Right forelimb (tissue), 1 donor: ENCODE measurements around the gene TCF7L1.

ENCODE experiments used
- DNase-seq: peaks from one replicate; pipeline ENCODE4 v3.0.0-alpha.2; 2018

TCF7L1 gene

DNA sequence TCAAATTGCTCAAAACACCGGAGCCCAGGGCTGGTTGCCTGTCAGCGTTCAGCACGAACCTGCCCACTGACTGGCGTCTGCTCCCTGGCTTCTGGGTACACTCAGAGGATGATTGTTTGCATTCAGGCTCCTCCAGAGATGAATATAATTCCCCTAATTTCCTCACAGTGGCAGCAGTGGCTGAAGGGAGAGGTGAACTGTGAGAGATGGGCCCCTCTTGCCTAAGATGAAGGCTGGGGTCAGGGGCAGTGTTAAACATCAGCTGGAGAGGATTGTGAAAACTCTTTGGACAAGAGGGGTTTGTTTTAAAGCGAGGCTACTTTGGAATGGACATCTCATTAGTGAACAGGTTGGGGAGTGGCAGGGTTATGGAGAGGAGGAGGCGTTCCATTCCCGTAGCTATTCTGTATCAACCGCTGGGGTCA is 31.0 kb downstream of the TCF7L1 start:
- no peak for DNase-seq

DNA sequence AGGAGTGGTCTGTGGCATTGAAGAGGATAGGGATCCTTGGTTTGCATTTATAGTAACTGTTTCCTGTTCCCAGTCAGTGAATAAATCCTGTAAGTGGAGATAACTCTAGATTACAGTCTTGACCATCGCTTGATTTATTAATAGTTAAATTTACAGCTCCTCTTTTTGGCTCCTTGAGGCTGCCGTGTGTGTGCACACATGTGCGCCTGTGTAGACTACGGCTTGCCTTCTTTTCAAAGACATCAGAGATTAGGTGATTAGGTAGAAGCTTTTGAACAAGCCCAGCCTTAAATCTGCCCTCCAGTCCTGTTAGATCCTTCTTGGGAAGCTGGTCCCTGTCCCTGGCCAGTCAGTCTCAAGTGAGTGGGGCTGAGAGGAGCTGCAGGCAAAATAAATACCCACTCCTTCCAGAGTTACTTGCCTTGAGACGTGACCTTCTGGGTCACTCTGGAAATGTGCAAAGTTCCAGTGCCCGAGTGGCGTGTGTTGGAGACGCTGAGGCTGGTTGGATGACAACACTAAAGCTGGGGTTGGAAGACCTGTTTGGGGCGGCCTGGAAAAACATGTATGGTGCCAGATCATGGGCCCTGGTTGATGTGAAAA is 32.0 kb downstream of the TCF7L1 start:
- DNase-seq = no peak

DNA sequence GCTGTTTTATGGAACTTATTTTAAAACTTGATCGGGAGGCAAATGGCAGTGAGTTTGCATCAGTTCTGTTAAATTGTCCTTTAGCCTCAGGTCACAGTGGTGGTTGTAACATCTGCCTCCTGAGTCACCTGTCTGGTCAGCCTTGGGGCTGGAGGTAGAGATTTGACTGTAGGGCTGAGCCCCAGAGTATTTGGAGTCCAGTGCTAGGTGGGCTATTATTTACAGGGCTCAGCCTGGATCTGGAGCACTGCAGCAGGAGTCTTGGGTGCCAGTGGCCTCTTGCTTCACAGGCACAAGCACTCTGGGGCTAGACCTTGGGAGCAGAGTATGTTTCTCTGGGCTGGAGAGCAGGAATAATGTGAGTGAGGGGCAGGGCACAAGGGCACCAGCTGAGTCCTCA is 32.8 kb downstream of the TCF7L1 start:
- DNase-seq = no peak

GRCh38 chr2:85167479-85167878 is 34.3 kb downstream of the TCF7L1 start:
- no peak for DNase-seq

GRCh38 chr2:85168942-85169341 is 35.8 kb downstream of the TCF7L1 start:
- no peak for DNase-seq

DNA sequence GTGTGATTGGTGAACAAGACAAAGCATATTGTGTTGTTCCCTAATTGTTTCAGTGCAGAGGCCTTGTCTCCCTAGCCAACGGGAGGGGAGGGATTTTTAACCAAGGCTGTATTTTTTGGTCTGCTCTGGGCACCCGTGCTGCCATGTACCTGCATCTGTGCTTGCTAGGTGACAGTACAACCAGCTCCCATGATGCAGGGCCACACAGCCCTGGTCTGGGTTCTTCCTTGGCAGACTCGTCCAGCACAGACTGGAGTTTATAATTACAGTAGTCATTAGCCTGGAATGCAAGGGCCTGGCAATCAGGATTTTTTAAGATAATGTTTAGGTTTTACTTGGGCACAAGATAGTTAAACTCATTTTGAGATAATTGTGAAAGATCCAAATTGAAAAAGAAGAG is 36.4 kb downstream of the TCF7L1 start:
- no peak for DNase-seq

DNA sequence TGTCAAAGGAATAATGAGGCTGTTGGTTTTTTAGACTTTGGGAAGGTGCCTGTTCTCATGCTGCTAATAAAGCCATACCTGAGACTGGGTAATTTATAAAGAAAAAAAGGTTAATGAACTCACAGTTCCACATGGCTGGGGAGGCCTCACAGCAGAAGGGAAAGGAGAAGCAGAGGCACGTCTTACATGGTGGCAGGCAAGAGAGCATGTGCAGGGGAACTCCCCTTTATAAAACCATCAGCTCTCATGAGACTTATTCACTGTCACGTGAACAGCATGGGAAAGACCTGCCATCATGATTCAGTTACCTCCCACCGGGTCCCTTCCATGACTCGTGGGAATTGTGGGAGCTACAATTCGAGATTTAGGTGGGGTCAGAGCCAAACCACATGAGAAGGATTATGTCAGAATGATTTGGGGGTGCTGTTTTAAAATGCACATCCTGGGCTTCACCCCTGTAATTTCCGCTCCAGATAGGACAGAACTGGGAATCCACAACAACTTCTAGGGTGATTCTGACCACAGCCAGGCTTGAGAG is 37.8 kb downstream of the TCF7L1 start:
- no peak for DNase-seq

DNA sequence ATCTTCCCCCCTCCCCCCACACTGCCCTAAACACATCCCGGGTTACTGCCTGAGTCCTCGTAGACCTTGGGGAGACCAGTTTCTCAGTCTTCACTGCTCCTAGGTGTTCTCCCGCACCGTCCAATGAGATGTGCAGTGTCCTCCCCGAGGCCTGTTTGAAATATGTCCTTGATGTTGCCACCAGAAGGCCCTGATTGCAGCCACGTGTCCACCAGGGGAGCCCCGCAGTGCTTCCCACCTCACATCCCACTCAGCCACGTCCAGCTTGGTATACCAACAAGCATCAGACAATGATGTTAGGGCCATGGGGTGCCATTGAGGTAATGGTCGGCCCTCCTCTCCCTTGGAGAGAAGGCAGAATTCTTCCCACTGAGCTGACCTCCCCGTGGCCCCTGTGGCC is 38.7 kb downstream of the TCF7L1 start:
- no peak for DNase-seq

- no peak for DNase-seq
These were observed 40.7 kb downstream of the TCF7L1 start for GRCh38 chr2:85173909-85174308.

DNA sequence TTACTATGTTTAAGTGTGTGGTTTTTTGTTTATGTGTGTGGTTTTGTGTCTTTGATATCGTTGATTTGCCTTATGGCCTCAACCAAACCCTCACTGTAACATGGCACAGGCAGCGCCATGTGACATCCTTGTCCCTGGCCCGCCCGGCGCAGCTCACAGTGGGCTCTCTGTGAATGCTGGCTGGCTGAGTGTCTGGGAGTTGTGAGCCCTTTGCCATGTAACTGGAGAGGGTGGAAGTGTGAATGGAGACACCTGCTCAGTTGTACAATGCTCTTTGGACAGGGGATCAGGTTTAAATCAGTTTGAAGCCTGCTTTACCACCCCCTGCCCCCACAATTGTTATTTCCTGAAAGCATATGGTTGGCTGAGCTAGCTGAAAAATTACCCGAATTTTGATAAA is 41.8 kb downstream of the TCF7L1 start:
- no peak for DNase-seq

- no peak for DNase-seq
These were observed 42.4 kb downstream of the TCF7L1 start for GRCh38 chr2:85175369-85176299.

GRCh38 chr2:85177031-85177824 is 44.0 kb downstream of the TCF7L1 start:
- DNase-seq = no peak

DNA sequence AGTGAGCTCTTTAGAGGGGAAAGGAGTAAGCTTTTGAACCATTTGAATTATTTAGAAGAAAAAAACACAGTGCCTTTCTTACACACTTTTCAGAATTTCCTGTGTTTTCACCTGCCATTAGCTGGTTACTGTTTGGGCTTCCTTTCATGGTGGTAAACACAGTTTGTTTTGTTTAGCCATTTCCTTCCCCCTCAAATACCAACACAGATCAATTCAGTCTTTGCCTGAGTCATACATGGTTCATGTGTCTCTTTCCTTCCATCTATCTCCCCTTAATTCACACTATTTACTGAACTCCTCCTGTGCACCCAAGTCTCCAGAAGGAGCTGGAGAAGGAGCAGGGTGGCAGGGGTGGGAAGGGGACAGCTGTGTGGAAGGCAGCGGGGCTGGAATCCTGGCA is 45.0 kb downstream of the TCF7L1 start:
- DNase-seq = no peak

GRCh38 chr2:85178980-85179411 is 45.8 kb downstream of the TCF7L1 start:
- DNase-seq = no peak

- DNase-seq = no peak
These were observed 46.3 kb downstream of the TCF7L1 start for GRCh38 chr2:85179541-85179940.

- no peak for DNase-seq
These were observed 47.3 kb downstream of the TCF7L1 start for GRCh38 chr2:85180322-85181133.

GRCh38 chr2:85181134-85181631 is 48.0 kb downstream of the TCF7L1 start:
- DNase-seq = no peak

GRCh38 chr2:85181844-85182456 is 48.8 kb downstream of the TCF7L1 start:
- no peak for DNase-seq

DNA sequence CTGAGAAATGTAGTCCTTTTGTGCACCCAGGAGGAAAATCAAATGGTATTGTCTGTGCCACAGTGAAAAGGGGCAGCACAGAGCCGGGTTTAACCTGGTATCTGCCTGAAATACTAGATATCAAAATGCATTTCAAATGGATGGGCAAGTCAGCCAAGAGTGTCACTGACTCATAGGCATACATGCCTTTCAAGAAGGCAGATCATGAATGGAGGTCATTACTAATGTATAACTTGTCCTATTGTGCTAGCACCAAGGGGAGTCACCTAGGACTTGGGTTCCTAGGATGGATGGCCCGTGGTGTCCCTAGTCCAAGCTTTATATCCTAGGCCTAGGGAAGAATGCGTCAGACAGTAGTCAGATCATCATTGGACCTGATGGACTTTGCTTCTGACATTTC is 49.9 kb downstream of the TCF7L1 start:
- no peak for DNase-seq

DNA sequence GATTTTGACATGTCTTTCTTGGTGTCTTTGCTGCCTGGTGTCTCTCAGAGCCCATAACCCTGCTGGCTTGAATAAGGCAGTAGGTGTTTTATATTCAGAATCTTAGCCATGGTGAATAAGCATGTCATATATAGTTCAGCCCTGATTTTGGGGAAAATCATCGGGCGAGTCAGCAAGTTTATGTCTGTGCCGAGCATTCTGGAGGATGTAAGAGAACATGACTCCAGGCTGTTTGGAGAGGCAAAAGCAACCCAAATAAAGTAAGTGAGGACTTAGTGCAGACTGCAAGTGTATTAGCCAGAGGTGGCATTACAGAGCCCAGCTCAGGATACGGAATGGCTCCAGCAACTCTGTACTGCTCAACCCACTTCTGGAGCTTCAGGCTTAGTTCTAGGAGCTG is 50.3 kb downstream of the TCF7L1 start:
- DNase-seq = no peak

GRCh38 chr2:85184231-85184630 is 51.0 kb downstream of the TCF7L1 start:
- no peak for DNase-seq

- no peak for DNase-seq
These were observed 51.8 kb downstream of the TCF7L1 start for GRCh38 chr2:85184990-85185389.
